ENCODE measurements around the gene FLT4. TPM values are rescaled to one million over a fixed set of nuclear protein-coding genes. Genes with fewer than 3 reads are reported as not detected.

Gene FLT4
- total RNA-seq, 1 experiment from 2014 or later, result 0.44 TPM

DNA sequence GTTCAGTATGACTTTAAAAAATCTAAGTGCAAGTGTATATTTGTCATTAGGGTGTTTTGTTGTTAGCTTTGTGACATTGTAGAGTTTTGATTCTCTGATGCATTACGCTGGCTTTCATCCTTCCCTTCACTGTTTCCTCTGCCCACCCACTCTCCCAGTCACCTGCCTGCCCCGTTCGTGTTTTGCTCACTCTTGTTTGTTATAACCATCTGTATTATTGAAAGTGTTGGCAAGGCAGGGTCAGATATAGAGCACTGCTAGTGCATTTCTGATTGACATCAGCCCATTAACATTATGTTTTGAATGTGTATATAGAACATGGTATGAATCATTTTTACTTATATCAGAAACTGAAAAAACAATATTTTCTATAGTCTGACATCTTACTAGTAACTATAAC, 85.4 kb downstream of the FLT4 start:
- BruUV-seq (replicated peaks), result no TSS peak
- no peak for TF ChIP-seq SIN3A (IDR thresholded peaks at IDR 0.05; ENCODE audit: borderline replicate concordance, insufficient read depth, low read depth, low read length)
- no peak for TF ChIP-seq POLR2AphosphoS5 (IDR thresholded peaks at IDR 0.05; ENCODE audit: low read depth, low read length)
- TF ChIP-seq, protein P1, sequence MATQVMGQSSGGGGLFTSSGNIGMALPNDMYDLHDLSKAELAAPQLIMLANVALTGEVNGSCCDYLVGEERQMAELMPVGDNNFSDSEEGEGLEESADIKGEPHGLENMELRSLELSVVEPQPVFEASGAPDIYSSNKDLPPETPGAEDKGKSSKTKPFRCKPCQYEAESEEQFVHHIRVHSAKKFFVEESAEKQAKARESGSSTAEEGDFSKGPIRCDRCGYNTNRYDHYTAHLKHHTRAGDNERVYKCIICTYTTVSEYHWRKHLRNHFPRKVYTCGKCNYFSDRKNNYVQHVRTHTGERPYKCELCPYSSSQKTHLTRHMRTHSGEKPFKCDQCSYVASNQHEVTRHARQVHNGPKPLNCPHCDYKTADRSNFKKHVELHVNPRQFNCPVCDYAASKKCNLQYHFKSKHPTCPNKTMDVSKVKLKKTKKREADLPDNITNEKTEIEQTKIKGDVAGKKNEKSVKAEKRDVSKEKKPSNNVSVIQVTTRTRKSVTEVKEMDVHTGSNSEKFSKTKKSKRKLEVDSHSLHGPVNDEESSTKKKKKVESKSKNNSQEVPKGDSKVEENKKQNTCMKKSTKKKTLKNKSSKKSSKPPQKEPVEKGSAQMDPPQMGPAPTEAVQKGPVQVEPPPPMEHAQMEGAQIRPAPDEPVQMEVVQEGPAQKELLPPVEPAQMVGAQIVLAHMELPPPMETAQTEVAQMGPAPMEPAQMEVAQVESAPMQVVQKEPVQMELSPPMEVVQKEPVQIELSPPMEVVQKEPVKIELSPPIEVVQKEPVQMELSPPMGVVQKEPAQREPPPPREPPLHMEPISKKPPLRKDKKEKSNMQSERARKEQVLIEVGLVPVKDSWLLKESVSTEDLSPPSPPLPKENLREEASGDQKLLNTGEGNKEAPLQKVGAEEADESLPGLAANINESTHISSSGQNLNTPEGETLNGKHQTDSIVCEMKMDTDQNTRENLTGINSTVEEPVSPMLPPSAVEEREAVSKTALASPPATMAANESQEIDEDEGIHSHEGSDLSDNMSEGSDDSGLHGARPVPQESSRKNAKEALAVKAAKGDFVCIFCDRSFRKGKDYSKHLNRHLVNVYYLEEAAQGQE (IDR thresholded peaks at IDR 0.05; ENCODE audit: insufficient read depth in 1 of 2, low read depth in 2 of 2, low read length in 1 of 2), result no peak
- no peak for TF ChIP-seq CTCF (IDR thresholded peaks at IDR 0.05)
- TF ChIP-seq TCF7L2 (IDR thresholded peaks at IDR 0.05; ENCODE audit: low read depth, low read length), result no peak
- Histone ChIP-seq H3K4me1 (ENCODE audit: control insufficient read depth, insufficient read depth, low read length) (no peaks in the 10 kb centered on the region), H3K27ac (ENCODE audit: low read length) (no peak overlapping the region), H3K27me3 (ENCODE audit: control insufficient read depth, insufficient read depth, low read length) (no peaks in the 10 kb centered on the region), H3K36me3 (ENCODE audit: control insufficient read depth, insufficient read depth, low read length) (peaks cover 24% of the 10 kb centered on the region), H3K9me3 (ENCODE audit: control insufficient read depth, insufficient read depth, low read depth, low read length) (no peaks in the 10 kb centered on the region), H3K4me3 (ENCODE audit: low read depth in 2 of 2, low read length in 2 of 2) (no peak overlapping the region)
- intact Hi-C loops (cut with micrococcal nuclease; ENCODE audit: unreplicated experiment), result no loop called here
- ChIA-PET POLR2A (no interaction called here), CTCF (no interaction called here)
- no peak for DNase-seq (ENCODE audit: low read depth, low spot score)
- no peak for ATAC-seq
- in situ Hi-C loops (cut with HindIII; ENCODE audit: low pct_unique_long_range_greater_than_20kb, low sequenced_read_pairs), result no loop called here

DNA sequence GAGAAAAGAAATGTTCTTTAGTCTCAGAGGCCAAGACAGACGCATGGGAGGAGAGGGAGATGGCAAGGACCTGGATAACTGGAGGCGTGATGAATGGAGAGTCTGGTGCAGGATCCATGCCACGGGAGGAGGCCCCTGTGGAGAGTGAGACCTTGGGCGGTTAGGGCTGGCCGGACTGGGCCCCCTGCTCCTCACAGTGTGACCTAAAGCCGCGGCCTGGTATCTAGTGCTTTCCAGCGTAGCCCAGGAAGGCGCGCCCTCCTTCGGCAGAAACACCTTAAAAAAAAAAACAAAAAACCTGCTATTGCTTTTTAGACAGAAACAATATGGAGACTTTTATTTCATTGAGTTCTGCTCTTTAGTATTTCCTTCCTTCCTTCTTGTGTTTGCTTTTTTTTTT, 91.2 kb downstream of the FLT4 start:
- CTCF ChIA-PET, result no interaction called here

More for the DNA sequence above, 91.2 kb downstream of the FLT4 start:
- Histone ChIP-seq H3K36me3 (ENCODE audit: control insufficient read depth, insufficient read depth, low read length) (no peaks in the 10 kb centered on the region; the same call in 1 of the 2 replicates), H3K9me3 (ENCODE audit: control insufficient read depth, insufficient read depth, low read depth, low read length) (no peaks in the 10 kb centered on the region), H3K27ac (ENCODE audit: low read length) (no peak overlapping the region), H3K4me3 (ENCODE audit: low read depth in 2 of 2, low read length in 2 of 2) (no peak overlapping the region), H3K27me3 (ENCODE audit: control insufficient read depth, insufficient read depth, low read length) (no peaks in the 10 kb centered on the region), H3K4me1 (ENCODE audit: control insufficient read depth, insufficient read depth, low read length) (no peaks in the 10 kb centered on the region)
- DNase-seq (ENCODE audit: low read depth, low spot score), result no peak
- in situ Hi-C loops (cut with HindIII; ENCODE audit: low pct_unique_long_range_greater_than_20kb, low sequenced_read_pairs) (no loop called here), intact Hi-C loops (cut with micrococcal nuclease; ENCODE audit: unreplicated experiment) (no loop called here)
- ATAC-seq, result no peak
- BruUV-seq (replicated peaks), result no TSS peak
- TF ChIP-seq, protein P1 (IDR thresholded peaks at IDR 0.05; ENCODE audit: insufficient read depth in 1 of 2, low read depth in 2 of 2, low read length in 1 of 2), result no peak
- TF ChIP-seq SIN3A (IDR thresholded peaks at IDR 0.05; ENCODE audit: borderline replicate concordance, insufficient read depth, low read depth, low read length) (no peak), CTCF (IDR thresholded peaks at IDR 0.05) (no peak), TCF7L2 (IDR thresholded peaks at IDR 0.05; ENCODE audit: low read depth, low read length) (no peak), POLR2AphosphoS5 (IDR thresholded peaks at IDR 0.05; ENCODE audit: low read depth, low read length) (no peak)
- POLR2A ChIA-PET, result no interaction called here
